GM18508 (cell line): ENCODE data around the gene C6orf58.
"Not testable (repeated sequence)": the region's sequence is repeated elsewhere in the genome, so short reads cannot be mapped to it uniquely, and the experiment has no call there.

Experiments used
- ATAC-seq: cut with Tn5 transposase; IDR thresholded peaks from one replicate; pipeline ENCODE4 v1.9.1; 2021; ENCODE audit warnings: moderate number of reproducible peaks; ENCODE audit not compliant: insufficient read depth, unreplicated experiment

Gene C6orf58

DNA sequence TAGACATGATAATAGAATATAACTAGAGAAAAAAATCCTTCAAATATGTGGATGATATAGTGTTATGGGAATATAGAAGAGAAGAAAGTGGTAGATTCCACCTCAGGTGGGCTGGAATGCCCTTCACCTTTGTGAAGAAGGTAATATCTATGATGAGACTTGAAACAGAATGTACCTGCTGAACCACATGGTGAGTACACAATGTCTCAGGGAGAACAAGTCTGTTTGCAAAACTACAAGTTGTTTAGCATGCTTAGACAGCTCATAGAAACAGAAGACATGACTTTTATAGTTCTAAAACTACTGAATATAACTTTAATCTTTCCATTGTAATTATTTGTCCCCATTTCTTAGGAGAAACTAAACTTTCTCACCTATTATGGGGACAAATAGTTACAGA, 12.2 kb downstream of the C6orf58 start:
- ATAC-seq = no peak

DNA sequence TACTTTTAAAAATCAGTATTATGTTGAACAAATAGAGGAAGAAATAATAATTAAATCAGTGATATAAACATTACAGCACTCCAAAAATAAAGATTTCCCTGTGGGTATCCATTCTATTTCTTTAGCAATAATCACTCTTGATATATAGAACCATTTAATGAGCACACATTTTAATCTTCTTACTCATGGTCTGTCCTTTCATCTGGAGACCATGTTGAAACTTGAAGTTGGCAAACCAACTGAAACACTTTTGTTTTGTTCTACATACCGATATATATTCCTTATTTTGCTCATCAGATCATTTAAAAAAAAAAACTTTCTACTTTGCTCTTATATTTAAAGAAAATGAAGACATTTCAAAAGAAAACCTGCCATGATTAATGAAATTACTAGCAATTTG, 13.4 kb downstream of the C6orf58 start:
- ATAC-seq = no peak

DNA sequence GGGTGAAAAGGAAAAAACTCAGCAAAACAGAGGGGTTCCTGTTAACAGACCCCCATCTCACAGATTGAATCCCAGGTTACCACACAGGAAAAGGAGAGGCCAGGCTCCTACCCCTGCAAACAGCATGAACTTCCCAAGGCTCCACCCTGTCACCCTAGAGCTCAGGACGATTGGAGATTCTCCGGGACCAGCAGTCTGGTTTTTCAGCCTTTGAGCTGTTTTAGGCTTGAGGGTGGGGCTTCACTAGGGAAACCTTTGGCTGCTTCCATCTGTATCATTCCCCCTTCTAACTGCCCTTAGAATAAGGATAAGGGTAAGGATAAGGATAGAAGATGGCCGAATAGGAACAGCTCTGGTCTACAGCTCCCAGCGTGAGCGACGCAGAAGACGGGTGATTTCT, 16.0 kb downstream of the C6orf58 start:
- ATAC-seq = no peak

DNA sequence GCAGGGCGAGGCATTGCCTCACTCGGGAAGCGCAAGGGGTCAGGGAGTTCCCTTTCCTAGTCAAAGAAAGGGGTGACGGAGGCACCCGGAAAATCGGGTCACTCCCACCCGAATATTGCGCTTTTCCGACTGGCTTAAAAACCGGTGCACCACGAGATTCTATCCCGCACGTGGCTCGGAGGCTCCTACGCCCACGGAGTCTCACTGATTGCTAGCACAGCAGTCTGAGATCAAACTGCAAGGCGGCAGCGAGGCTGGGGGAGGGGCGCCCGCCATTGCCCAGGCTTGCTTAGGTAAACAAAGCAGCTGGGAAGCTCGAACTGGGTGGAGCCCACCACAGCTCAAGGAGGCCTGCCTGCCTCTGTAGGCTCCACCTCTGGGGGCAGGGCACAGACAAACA, 16.5 kb downstream of the C6orf58 start:
- ATAC-seq = not testable (repeated sequence)

DNA sequence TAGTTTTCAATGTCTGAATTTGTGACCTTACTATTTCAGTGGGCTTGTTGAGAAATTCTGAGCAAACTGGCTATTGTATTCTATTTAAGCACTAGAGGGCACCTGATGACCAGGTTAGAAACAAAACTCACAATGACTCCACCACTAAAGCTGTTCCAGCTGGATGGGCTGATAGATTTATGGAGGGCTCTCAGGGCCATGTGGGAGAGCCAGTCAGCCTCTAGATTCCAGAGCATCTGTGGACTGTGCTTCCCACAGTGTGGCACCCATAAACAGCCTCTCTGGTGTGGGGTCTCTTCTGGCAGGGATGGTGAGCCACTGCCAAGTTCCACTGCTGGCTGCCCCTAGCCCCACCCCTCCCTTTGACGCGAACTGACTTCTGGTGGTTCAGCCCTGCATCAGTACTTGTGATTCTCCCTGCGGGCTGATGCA, 29.2 kb downstream of the C6orf58 start:
- ATAC-seq = no peak

DNA sequence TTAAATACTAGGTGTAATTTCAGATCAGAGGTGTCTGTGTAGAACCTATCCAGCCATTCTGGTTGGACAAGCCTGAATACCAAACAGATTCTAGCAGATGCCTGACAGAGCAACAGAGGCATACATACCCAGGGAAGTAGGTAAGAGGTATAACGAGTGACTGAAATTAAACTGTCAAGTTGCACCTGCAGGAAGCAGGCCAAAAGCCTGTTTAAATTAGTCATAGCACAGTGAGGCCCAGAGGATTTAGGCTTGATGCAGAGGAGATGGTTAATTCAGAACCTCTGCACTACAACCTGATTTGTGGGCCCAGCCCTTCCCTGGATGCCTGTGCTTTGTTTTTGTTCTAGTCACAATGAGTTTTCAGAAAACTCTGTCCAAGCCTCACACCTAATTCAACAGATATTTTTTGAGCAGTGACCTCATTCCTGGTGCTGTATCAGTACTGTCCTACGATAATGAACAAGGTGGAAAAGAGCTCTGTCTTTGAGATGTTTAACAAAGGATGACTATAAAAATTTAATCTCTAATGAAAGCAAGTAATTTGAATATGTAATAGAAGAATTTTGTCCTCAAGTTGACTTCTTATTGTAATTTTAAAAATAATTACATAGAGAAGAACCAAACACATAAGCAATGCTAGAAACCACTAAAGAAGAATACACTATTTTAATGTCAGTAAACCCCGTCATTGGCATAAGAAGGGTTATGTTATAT, 31.7 kb downstream of the C6orf58 start:
- no peak for ATAC-seq

DNA sequence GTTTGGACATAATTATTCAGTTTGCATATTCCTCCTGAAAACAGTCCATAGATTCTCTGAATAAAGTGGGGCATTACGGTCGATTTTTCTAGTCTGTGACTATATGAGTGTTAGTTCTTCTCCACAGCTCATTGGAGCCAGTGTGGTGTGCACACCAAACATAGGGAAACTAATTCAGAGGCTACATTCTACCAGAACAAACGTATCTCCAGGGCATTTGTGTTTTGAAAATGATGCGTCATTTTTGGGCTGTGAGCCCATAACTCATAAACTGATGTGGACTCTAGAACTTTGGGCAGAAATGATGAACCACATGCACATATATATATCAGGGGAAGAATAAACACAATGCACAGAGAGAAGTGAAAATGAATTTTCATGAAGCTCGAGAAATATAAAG, 41.8 kb downstream of the C6orf58 start:
- no peak for ATAC-seq

DNA sequence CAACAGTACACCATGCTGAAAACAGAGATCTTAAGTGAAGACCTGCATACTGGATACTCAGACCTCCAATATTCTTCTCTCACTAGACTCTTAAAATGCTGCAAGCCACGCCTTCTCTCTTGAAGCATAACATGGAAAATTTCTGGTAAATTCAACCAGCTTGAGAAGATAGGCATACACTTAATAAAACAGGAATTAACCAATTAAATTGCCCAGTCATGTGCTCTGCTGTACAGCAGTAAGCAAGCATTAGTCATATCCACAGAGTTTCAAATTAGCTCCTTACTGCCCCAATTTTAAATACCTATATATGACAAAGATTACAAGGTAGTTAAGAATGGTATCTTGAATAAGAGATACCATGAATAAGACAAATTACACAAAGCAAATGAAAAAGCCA, 53.8 kb downstream of the C6orf58 start:
- no peak for ATAC-seq

DNA sequence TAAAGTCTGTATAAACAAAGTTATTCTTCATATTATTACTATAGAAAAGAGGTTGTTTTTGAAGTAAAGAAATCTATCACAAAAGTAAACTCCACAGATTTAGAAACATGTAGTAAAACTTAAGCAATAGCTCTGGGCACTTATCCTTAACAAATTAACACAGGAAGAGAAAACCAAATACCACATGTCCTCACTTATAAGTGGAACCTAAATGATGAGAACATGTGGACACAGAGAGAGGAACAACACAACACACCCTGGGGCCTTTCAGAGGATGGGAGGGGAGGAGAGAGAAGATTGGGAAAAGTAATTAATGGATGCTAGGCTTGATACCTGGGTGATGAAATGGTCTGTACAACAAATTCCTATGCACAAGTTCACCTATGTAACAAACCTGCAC, 57.2 kb downstream of the C6orf58 start:
- no peak for ATAC-seq

DNA sequence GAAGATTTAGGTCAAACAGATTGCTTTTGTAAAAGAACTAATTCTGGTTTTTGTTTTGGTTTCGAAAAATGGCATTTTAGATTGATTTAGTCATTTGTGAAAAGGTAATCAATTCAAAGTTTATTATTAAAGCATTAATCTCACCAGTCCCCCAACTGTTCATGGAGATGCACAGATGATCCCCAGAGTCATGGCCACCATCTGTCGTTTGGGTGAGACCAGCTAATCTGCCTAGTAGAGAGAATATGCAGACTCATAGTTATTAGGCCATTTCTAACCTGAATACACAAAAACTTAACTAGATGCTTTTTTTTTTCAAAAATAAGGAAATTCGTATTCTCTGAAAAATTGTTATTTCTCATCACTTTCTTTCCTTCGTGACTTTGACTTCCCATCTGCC, 58.1 kb downstream of the C6orf58 start:
- ATAC-seq = no peak

DNA sequence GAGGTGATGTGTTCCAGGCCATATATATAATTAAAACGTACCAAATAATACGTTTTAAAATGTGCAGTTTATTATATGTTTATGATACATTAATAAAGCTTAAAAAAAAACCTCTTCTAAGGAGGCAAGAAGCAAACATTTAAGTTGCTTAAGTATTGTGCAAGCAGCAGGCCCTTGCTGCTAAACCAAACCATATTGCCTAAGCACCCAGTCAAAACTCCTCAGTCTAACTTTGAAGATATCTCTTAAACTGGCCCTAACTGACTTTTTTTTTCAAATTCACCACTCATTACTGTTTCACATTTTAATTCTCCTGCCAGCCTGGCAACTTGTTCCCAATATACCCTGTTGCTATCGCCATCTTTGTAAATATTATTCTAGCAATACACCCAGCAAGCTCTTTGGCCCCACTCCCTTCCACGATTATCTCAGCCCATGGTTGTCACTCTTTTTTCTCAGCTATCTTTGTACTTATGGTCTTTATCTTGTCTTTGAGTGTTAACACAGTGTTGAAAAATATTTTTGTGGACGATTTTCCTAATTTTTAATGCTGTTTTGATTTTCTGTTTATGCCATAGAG, 60.9 kb downstream of the C6orf58 start:
- ATAC-seq = no peak
